HT-29 (cell line): ENCODE measurements around the gene DPM2. TPM values are rescaled to one million over a fixed set of nuclear protein-coding genes. Genes with fewer than 3 reads are reported as not detected.

Experiments used
- DNase-seq: peaks from one replicate; pipeline ENCODE4 v3.0.0-alpha.2; 2015; ENCODE audit warnings: low spot score
- total RNA-seq: library from RNA; depleted of rRNA; stranded (reverse); fragments of >200 nt; shearing (Covaris generic); gene quantifications from 2 replicates; pipeline ENCODE4 v1.2.3, GENCODE V29; 2014

DPM2 gene
- total RNA-seq, 1 experiment from 2014 or later = 44.3 TPM

DNA sequence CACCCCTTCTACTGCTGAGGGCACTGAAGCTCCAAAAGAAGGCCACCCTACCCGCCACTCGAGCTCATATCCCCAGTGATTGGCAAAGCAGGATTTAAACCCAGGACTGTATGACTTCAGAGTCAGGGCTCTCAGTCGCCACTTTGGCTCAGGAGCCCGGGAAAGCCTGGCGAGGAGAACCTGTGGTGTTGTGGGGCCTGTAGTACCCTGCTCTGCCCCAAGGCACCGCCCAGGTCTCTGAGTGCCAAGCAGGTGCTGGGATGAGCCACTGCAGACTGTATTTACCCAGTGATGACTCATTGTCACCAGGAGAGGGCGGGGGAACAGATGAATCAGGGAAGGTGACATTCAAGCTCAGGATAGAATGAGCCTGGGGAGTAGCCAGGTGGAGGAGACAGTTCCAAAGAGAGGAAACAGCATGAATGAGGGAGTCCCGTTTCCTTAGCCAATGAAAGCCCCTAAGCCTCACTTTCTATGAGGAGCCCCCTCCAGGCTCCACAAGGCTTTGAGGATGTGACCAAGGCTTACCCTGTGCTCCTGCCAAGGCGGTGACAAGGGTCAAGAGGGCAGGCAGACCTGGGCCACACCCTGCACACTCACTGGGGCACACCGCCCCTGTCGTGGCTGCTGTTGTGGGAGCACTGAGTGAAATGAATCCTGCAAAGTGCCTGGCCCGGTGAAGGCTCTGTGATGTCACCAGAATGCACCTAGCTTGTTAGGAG lies 17.8 kb upstream of the DPM2 start:
- peak; percentile 98 for DNase-seq

- DNase-seq = no peak
Measured at GRCh38 chr9:127954831-127955293, 17.2 kb upstream of the DPM2 start.

- DNase-seq = peak; percentile 13
Measured at GRCh38 chr9:127953768-127954505, 16.3 kb upstream of the DPM2 start.

DNA sequence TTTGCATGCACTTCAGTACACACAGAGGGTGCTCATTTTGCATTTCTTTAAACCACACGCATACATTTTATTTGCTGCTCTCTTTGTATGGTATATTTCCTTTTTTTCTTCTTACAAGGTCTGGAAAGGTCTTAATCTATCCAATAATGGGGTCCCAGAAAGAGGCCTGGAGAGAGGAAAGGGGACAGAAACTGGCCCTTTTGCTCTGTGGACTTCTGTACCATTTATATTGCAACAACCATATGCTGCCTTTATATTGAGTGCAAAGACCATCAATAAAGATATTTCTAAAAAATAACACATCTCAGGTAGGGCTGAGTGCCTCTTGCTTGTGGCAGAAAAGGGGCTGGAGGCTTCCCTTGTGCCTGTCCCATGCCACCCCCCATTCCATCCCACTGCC lies 15.5 kb upstream of the DPM2 start:
- no peak for DNase-seq

GRCh38 chr9:127950513-127951289 lies 13.0 kb upstream of the DPM2 start:
- DNase-seq = no peak

- DNase-seq = no peak
Measured at GRCh38 chr9:127949827-127950512, 12.3 kb upstream of the DPM2 start.

GRCh38 chr9:127947841-127948710 lies 10.4 kb upstream of the DPM2 start:
- DNase-seq = no peak

DNA sequence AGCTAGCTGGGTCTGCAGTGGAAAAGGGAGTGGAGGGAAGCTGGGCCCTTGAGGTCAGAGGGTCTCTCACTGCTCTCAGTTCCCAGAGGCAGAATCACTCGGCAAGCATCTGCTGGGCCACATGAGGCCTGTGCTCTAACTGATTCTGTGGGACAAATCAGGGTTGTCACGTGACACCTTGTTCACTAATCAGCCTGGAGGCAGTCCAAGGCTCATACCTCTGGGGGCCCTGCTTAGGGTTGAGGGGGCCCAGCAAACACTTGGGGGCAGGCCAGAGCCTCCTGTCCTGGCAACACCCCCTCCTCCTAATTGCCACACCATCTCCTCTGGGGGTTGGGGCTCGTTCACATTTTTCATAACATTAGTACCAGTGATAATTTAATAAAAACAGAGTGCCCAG lies 9.1 kb upstream of the DPM2 start:
- DNase-seq = no peak

DNA sequence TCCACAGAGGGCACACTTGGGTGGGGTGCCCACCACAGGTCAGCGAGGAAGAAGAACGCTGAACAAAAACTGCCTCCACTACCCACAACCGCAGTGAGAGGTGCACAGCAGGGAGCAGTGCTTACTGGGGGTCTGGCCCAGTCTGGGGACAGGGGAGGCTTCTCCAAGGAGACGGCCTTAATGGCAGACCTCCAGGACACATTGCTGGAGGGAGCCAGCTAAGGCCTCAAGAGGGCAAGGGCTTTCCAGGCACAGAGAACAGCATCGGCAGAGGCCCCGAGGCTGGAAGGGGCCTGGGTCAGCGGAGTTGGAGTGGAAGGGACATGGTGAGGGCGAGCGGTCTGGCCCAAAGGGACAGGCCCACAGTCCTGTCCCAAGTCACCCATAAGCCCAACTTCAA lies 8.3 kb upstream of the DPM2 start:
- no peak for DNase-seq

- no peak for DNase-seq
Measured at GRCh38 chr9:127945338-127945737, 7.7 kb upstream of the DPM2 start.

GRCh38 chr9:127944586-127945218 lies 7.0 kb upstream of the DPM2 start:
- DNase-seq = no peak

GRCh38 chr9:127943731-127944144 lies 6.1 kb upstream of the DPM2 start:
- peak; percentile 89 for DNase-seq

DNA sequence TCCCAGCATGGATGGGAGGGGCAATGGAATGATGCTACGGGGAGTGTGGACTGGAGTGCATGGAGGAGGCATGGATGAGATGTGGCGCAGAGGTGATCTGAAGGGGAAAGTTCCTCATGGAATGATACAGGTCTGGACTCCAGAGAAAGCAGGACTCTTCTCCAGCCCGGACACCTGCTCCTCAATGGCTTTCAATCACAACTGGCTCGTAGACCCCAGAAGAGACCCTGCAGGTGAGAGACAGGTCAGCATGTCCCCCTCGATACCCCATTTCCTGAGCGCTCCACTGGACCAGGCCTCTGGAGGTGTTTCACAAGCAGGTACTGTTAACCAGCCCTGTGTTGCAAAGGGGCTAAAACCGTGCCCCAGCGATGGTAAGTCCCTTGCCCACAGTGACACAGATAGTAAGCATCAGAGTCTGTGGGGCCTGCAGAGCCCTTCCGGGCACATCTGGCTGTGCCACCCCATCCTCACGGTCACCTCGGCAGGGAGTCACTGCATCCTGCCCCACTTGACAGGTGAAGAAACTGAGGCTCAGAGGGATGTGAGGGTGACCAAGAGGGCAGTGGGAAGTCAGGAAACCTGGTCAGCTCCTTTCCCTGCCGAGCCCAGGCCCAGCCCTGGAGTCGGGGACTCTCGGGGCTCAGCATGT lies 5.5 kb upstream of the DPM2 start:
- DNase-seq = no peak

DNA sequence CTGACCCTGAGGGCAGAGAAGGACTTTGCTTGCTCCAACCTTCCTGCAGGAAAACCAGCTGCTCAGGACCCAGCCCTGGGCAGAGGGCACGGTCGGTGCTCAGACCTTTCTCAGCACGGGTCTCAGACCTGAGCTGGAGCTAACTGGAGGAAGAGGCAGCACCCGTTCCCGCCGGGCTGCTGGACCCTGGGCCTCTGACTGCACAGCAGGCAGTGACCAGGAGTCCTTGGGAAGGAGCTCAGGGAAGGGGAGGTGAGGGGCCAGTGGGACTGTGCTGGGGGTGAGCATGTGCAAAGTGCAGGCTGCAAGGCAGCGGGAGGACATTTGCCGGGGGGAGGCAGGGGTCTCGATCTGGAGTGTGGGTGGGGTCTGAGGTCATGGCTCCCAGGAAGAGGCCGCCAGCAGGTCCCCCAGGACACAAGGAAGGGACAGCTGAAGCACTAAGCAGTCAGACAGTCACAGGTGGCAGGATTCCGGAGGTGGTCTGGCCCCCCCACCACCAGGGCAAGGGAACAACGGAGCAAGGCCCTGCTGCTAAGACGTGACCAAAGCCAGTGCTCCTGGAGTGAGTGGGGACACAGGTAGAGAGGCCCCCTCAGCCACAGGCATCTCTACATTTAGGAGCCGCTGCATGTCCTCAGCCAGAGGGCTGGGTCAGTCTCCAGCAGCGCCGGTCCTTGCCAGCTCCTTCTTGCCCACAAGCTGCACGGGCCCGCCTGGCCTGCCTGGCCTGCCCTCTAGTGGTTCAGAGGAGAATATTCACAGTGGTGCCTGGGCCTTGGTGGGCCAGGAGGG lies 4.8 kb upstream of the DPM2 start:
- peak; percentile 57 for DNase-seq

GRCh38 chr9:127941961-127942215 lies 4.2 kb upstream of the DPM2 start:
- no peak for DNase-seq

DNA sequence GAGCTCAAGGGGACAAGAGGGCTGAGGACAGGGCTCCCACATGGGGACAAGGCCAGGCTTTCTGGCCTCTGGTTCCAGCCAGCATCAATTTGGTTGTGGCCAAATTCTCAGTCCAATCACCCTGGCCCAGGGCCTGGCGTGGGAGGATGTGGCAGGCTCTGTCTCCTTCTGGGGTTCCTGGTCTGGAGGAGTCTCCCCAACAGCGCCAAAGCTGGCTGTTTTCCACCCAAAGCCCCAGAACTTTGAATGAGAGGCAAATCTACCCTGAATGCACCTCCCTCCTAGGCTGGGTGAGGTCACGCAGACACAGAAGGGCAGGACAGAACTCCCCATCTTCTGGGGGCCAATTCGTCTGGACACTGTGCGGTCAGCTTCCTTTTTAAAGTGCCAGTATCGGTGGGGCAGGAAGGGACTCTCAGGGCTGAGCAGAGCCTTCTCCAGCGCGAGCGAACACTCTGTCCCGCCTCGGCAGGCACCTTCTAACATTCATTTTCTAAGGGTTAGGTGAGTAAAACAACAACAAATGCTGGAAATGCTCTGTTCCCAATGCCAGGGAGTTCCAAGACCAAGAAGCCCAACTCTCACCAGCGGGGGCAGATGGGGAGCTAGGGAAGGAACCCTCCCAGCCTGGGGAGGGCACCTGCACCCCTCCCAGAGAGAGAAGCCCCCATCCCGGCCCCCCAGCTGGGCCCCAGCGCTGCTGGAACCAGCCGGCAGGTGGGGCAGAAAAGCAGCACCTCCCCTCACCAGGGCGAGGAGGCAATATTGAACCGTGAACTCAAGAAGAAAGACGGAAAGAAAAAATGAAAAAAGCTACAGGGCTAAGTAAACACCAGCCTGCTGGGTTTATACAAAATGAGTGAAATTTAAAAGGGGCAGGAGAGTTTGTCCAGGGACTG lies 3.7 kb upstream of the DPM2 start:
- no peak for DNase-seq

DNA sequence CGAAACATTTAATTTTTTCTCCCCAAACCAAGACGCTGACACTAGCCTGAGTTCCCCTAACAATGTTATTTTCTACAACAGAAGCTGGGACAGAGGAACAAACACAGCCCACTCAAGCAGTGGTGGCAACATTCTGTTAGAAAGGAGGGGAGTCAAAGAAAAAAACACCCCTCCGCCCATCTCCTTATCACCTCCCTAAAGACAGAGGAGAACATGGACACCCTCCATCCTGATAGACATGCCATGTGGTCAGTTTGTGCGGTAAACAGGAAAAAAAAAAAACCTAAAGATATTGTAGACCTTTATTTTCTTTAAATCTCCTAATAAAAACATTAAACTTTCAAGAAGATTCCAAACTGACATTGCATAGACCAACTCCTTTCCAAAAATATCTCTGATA lies 2.9 kb upstream of the DPM2 start:
- DNase-seq = no peak

- DNase-seq = no peak
Measured at GRCh38 chr9:127938298-127938690, 640 bp upstream of the DPM2 start.
